ENCODE measurements around the gene PARD3.

PARD3 gene

GRCh38 chr10:34186745-34187144 lies 628.4 kb downstream of the PARD3 start:
- DNase-seq (ENCODE audit: extremely low read depth, insufficient read length): no peak
- H3K27me3 ChIP-seq (replicated peaks; ENCODE audit: control insufficient read depth, insufficient read depth, low read length): no peaks in the 10 kb centered on the region
- TF ChIP-seq, protein P1, sequence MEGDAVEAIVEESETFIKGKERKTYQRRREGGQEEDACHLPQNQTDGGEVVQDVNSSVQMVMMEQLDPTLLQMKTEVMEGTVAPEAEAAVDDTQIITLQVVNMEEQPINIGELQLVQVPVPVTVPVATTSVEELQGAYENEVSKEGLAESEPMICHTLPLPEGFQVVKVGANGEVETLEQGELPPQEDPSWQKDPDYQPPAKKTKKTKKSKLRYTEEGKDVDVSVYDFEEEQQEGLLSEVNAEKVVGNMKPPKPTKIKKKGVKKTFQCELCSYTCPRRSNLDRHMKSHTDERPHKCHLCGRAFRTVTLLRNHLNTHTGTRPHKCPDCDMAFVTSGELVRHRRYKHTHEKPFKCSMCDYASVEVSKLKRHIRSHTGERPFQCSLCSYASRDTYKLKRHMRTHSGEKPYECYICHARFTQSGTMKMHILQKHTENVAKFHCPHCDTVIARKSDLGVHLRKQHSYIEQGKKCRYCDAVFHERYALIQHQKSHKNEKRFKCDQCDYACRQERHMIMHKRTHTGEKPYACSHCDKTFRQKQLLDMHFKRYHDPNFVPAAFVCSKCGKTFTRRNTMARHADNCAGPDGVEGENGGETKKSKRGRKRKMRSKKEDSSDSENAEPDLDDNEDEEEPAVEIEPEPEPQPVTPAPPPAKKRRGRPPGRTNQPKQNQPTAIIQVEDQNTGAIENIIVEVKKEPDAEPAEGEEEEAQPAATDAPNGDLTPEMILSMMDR (IDR thresholded peaks at IDR 0.05; ENCODE audit: insufficient read depth, low read length, poor library complexity, severe bottlenecking): no peak
- no peaks in the 10 kb centered on the region for H3K36me3 ChIP-seq (ENCODE audit: control insufficient read depth, insufficient read depth, low read length)
- no peak overlapping the region for H3K4me3 ChIP-seq (replicated peaks; ENCODE audit: low read depth, low read length)

- Histone ChIP-seq H3K4me3 (replicated peaks; ENCODE audit: low read depth, low read length) (no peak overlapping the region), H3K36me3 (ENCODE audit: control insufficient read depth, insufficient read depth, low read length) (no peaks in the 10 kb centered on the region), H3K27me3 (replicated peaks; ENCODE audit: control insufficient read depth, insufficient read depth, low read length) (no peaks in the 10 kb centered on the region)
- TF ChIP-seq, protein P1 (IDR thresholded peaks at IDR 0.05; ENCODE audit: insufficient read depth, low read length, poor library complexity, severe bottlenecking): no peak
- DNase-seq (ENCODE audit: extremely low read depth, insufficient read length): no peak
These were observed 629.1 kb downstream of the PARD3 start for GRCh38 chr10:34185998-34186397.

GRCh38 chr10:34184939-34185386 lies 630.1 kb downstream of the PARD3 start:
- no peaks in the 10 kb centered on the region for H3K27me3 ChIP-seq (replicated peaks; ENCODE audit: control insufficient read depth, insufficient read depth, low read length)
- H3K4me3 ChIP-seq (replicated peaks; ENCODE audit: low read depth, low read length): no peak overlapping the region
- DNase-seq (ENCODE audit: extremely low read depth, insufficient read length): no peak
- H3K36me3 ChIP-seq (ENCODE audit: control insufficient read depth, insufficient read depth, low read length): no peaks in the 10 kb centered on the region
- TF ChIP-seq, protein P1 (IDR thresholded peaks at IDR 0.05; ENCODE audit: insufficient read depth, low read length, poor library complexity, severe bottlenecking): no peak

DNA sequence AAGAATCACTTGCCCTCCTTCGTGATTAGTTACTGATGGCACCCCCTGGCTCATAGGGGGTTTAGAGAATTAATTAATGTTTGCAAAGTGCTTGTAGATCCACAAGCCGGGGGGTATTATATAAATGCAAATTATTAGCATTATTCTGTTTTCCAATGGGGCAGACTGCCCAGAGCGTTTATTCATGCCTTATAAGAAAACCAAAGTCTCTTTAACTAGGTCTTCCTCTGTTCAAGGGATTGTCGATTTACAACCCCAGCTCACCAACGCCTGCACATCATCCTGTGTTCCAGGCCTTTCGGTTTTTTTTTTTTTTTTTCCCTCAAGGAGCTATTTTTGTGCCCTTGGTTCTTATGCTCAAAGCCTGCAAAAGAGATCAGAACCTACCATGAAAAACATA lies 630.7 kb downstream of the PARD3 start:
- Histone ChIP-seq H3K27me3 (replicated peaks; ENCODE audit: control insufficient read depth, insufficient read depth, low read length) (no peaks in the 10 kb centered on the region), H3K4me3 (replicated peaks; ENCODE audit: low read depth, low read length) (no peak overlapping the region), H3K36me3 (ENCODE audit: control insufficient read depth, insufficient read depth, low read length) (no peaks in the 10 kb centered on the region)
- no peak for DNase-seq (ENCODE audit: extremely low read depth, insufficient read length)
- TF ChIP-seq, protein P1 (IDR thresholded peaks at IDR 0.05; ENCODE audit: insufficient read depth, low read length, poor library complexity, severe bottlenecking): no peak

DNA sequence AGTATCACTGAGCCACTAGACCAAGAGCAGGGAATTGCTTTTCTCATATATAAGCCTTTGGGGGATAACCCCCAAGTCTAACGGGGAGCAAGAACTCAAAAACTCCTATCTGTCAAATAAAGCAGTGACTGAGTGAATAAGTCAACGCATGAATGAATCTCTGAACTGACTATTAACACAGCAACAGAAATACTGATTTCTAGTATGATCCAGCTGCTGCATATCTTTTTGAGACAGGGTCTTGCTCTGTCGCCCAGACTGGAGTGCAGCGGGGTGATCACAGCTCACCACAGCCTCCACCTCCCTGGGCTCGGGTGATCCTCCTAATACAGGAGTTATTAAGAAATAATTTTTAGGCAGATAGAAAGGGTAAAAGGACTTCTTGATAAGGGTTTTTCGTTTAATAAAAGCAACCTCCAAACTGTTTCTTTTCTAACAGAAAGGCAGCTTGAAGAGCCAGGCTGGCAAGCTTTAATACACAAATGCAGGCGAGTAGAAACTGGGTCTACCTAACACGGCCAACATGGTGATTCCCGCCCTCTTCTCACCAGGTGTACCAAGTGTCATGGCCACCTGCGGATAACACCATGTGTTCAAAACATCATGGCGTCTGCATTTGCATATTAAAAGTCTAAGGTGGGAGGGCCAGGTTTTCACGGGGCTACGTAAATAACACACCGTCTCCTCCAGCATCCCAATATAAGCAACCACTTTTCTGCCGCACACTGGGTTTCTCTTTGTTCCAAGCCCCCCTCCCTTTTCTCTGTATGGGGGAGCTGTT lies 631.9 kb downstream of the PARD3 start:
- TF ChIP-seq, protein P1 (IDR thresholded peaks at IDR 0.05; ENCODE audit: insufficient read depth, low read length, poor library complexity, severe bottlenecking): no peak
- DNase-seq (ENCODE audit: extremely low read depth, insufficient read length): no peak
- Histone ChIP-seq H3K4me3 (replicated peaks; ENCODE audit: low read depth, low read length) (no peak overlapping the region), H3K36me3 (ENCODE audit: control insufficient read depth, insufficient read depth, low read length) (no peaks in the 10 kb centered on the region), H3K27me3 (replicated peaks; ENCODE audit: control insufficient read depth, insufficient read depth, low read length) (no peaks in the 10 kb centered on the region)

Measured in GM06990 (cell line).